H1 (cell line): Measurements from ENCODE around the gene DCAF6. TPM values are rescaled to one million over a fixed set of nuclear protein-coding genes. Genes with fewer than 3 reads are reported as not detected.

Experiments
- CTCF ChIA-PET: fragments of 300-600 bp; sonication (Branson Sonifier 250); formaldehyde crosslinking; loops from one replicate; lab custom pipeline; 2021; ENCODE audit not compliant: partially characterized antibody; lab: Charles Lee
- POLR2A ChIA-PET: fragments of 300-600 bp; sonication (Branson Sonifier 250); formaldehyde crosslinking; loops from one replicate; lab custom pipeline; 2021; ENCODE audit warnings: inconsistent platforms; ENCODE audit not compliant: partially characterized antibody; lab: Charles Lee
- DNase-seq, 2 experiments: peaks; one replicate each; pipeline versions ENCODE4 v3.0.0 to v3.0.0-alpha.2; 2010 to 2022; ENCODE audit warnings: low spot score in 2 of 2, low read depth in 1 of 2, mixed read lengths in 1 of 2
- FAIRE-seq: peaks from 2 replicates; lab custom pipeline; 2011; peaks lifted over from hg19 to GRCh38; lab: Jason Lieb, UNC
- H2AFZ ChIP-seq: 2 replicates; pipeline ENCODE4 v1.8.1; 2012; ENCODE audit warnings: low read length, inconsistent platforms
- H2AK5ac ChIP-seq: 2 replicates; pipeline ENCODE4 v1.6.1; 2013; ENCODE audit warnings: low read depth, low read length
- H2BK120ac ChIP-seq: replicated peaks from 2 replicates; pipeline ENCODE3; 2013; ENCODE audit warnings: low read depth, low read length, inconsistent platforms
- H2BK12ac ChIP-seq: 2 replicates; pipeline ENCODE4 v1.6.1; 2013; ENCODE audit warnings: low read depth, low read length
- H2BK15ac ChIP-seq: 2 replicates; pipeline ENCODE4 v1.6.1; 2013; ENCODE audit warnings: low read length
- H2BK20ac ChIP-seq: 2 replicates; pipeline ENCODE4 v1.6.1; 2013; ENCODE audit warnings: low read length
- H2BK5ac ChIP-seq: 2 replicates; pipeline ENCODE4 v1.6.1; 2013; ENCODE audit warnings: low read depth, low read length
- H3K14ac ChIP-seq: 2 replicates; pipeline ENCODE4 v1.6.1; 2013; ENCODE audit warnings: inconsistent platforms; ENCODE audit not compliant: insufficient read length
- H3K18ac ChIP-seq: 2 replicates; pipeline ENCODE4 v1.6.1; 2013; ENCODE audit warnings: low read length; ENCODE audit errors: extremely low read depth
- H3K23ac ChIP-seq: 2 replicates; pipeline ENCODE4 v1.6.1; 2013; ENCODE audit warnings: inconsistent platforms; ENCODE audit not compliant: insufficient read length
- H3K23me2 ChIP-seq: 2 replicates; pipeline ENCODE4 v1.6.1; 2013; ENCODE audit warnings: low read depth, low read length
- H3K27ac ChIP-seq: 2 replicates; pipeline ENCODE4 v1.6.1; 2011; ENCODE audit warnings: low read depth, low read length, inconsistent platforms
- H3K27me3 ChIP-seq, 4 experiments: replicated peaks in 1 of 4; 1 replicate in 1 of 4; 2 replicates in 3 of 4; pipeline versions ENCODE4 v1.6.1 to v1.8.1; 2011 to 2013; ENCODE audit warnings: low read length in 3 of 4, mild to moderate bottlenecking in 3 of 4, inconsistent platforms in 2 of 4, mixed read lengths in 2 of 4, moderate library complexity in 1 of 4; ENCODE audit not compliant: control insufficient read depth in 3 of 4, insufficient read depth in 3 of 4; ENCODE audit errors: extremely low read depth in 1 of 4
- H3K36me3 ChIP-seq, 4 experiments: 2 replicates each; pipeline versions ENCODE4 v1.6.1 to v1.8.1; 2011 to 2013; ENCODE audit warnings: mild to moderate bottlenecking in 4 of 4, low read length in 3 of 4, moderate library complexity in 2 of 4, control low read depth in 1 of 4, inconsistent platforms in 1 of 4; ENCODE audit not compliant: insufficient read depth in 4 of 4, control insufficient read depth in 2 of 4
- H3K4ac ChIP-seq: replicated peaks from 2 replicates; pipeline ENCODE3; 2013; ENCODE audit warnings: low read length, low read depth, mixed read lengths, inconsistent platforms; ENCODE audit not compliant: insufficient read length
- H3K4me1 ChIP-seq, 4 experiments: replicated peaks in 1 of 4; 1 replicate in 1 of 4; 2 replicates in 3 of 4; pipeline versions ENCODE4 v1.6.1 to v1.8.1; 2011 to 2013; ENCODE audit warnings: low read length in 3 of 4, inconsistent platforms in 2 of 4, mixed read lengths in 1 of 4; ENCODE audit not compliant: insufficient read depth in 4 of 4, control insufficient read depth in 3 of 4
- H3K4me2 ChIP-seq, 2 experiments: 2 replicates each; pipeline versions ENCODE4 v1.6.1 to v1.8.1; 2011 to 2013; ENCODE audit warnings: low read depth in 2 of 2, low read length in 2 of 2, control low read depth in 1 of 2, inconsistent platforms in 1 of 2, mild to moderate bottlenecking in 1 of 2; ENCODE audit not compliant: insufficient read depth in 1 of 2
- H3K4me3 ChIP-seq, 4 experiments: fragments of 200-600, 300-600 bp in 1 of 4; sonication (generic), shearing (Covaris generic), sonication (Bioruptor Twin) in 1 of 4; 2 replicates each; pipeline versions ENCODE4 v1.5.1 to v1.8.1; 2011 to 2016; ENCODE audit warnings: low read length in 4 of 4, low read depth in 3 of 4, control low read depth in 2 of 4, inconsistent platforms in 2 of 4, mild to moderate bottlenecking in 2 of 4, mixed read lengths in 1 of 4, moderate library complexity in 1 of 4; ENCODE audit not compliant: insufficient read depth in 2 of 4; ENCODE audit errors: extremely low read depth in 1 of 4
- H3K56ac ChIP-seq: replicated peaks from 2 replicates; pipeline ENCODE3; 2013; ENCODE audit warnings: low read depth, mild to moderate bottlenecking, mixed read lengths, low read length, inconsistent platforms; ENCODE audit not compliant: insufficient read length
- H3K79me1 ChIP-seq: 2 replicates; pipeline ENCODE4 v1.6.1; 2013; ENCODE audit warnings: low read depth, low read length, control low read depth
- H3K79me2 ChIP-seq, 2 experiments: 2 replicates each; pipeline versions ENCODE4 v1.6.1 to v1.8.1; 2012 to 2013; ENCODE audit warnings: low read length in 2 of 2, mild to moderate bottlenecking in 2 of 2, inconsistent platforms in 1 of 2; ENCODE audit not compliant: insufficient read depth in 2 of 2, control insufficient read depth in 1 of 2
- H3K9ac ChIP-seq, 4 experiments: replicated peaks in 1 of 4; 1 replicate in 1 of 4; 2 replicates in 3 of 4; pipeline versions ENCODE4 v1.6.1 to v1.8.1; 2011 to 2013; ENCODE audit warnings: low read depth in 3 of 4, low read length in 3 of 4, control low read depth in 2 of 4, mild to moderate bottlenecking in 2 of 4, moderate library complexity in 2 of 4, inconsistent platforms in 1 of 4; ENCODE audit errors: extremely low read depth in 1 of 4
- H3K9me3 ChIP-seq, 2 experiments: 2 replicates each; pipeline versions ENCODE4 v1.6.1 to v1.8.1; 2012 to 2013; ENCODE audit warnings: mild to moderate bottlenecking in 2 of 2, moderate library complexity in 2 of 2, control low read depth in 1 of 2, inconsistent platforms in 1 of 2, low read depth in 1 of 2, low read length in 1 of 2, mixed read lengths in 1 of 2; ENCODE audit not compliant: insufficient read depth in 2 of 2
- H4K20me1 ChIP-seq, 2 experiments: replicated peaks in 1 of 2; 2 replicates each; pipeline versions ENCODE3 to v1.8.1; 2011 to 2013; ENCODE audit warnings: inconsistent platforms in 2 of 2, low read length in 2 of 2, mild to moderate bottlenecking in 1 of 2; ENCODE audit not compliant: insufficient read depth in 2 of 2, control insufficient read depth in 1 of 2
- H4K5ac ChIP-seq: 2 replicates; pipeline ENCODE4 v1.6.1; 2013; ENCODE audit warnings: low read length, low read depth, mixed read lengths, inconsistent platforms; ENCODE audit not compliant: insufficient read length
- H4K8ac ChIP-seq: 2 replicates; pipeline ENCODE4 v1.8.0; 2013; ENCODE audit warnings: mild to moderate bottlenecking, moderate library complexity, low read length, inconsistent platforms; ENCODE audit not compliant: insufficient read depth; ENCODE audit errors: extremely low read depth
- H4K91ac ChIP-seq: replicated peaks from 2 replicates; pipeline ENCODE3; 2013; ENCODE audit warnings: low read length, mixed read lengths, inconsistent platforms; ENCODE audit not compliant: insufficient read length
- NRF1 ChIP-seq: IDR thresholded peaks from 2 replicates; pipeline ENCODE4 v1.6.1; 2011; ENCODE audit warnings: mild to moderate bottlenecking, low read depth, low read length, improper control_type of control experiment
- TBP ChIP-seq: IDR thresholded peaks from 2 replicates; pipeline ENCODE4 v1.6.1; 2011; ENCODE audit warnings: low read depth, low read length, improper control_type of control experiment
- WGBS, 2 experiments: shearing (Covaris generic) in 1 of 2; methylation state at CpG; one replicate each; pipeline versions ENCODE4 v1.1.6 to v1.1.7; 2013 to 2015; ENCODE audit warnings: low lambda C conversion rate in 2 of 2, mixed read lengths in 2 of 2, inconsistent platforms in 1 of 2, low coverage in 1 of 2, missing lambda C conversion rate in 1 of 2; ENCODE audit not compliant: insufficient replicate concordance in 2 of 2, insufficient coverage in 1 of 2, insufficient read length in 1 of 2; ENCODE audit errors: extremely low coverage in 1 of 2, missing lambda C conversion rate in 1 of 2; 5-methylcytosine and 5-hydroxymethylcytosine counted together
- polyA plus RNA-seq, 7 experiments: library from polyadenylated mRNA; depleted of rRNA in 3 of 7; stranded (reverse) in 5 of 7; unstranded in 2 of 7; fragments of >200 nt in 5 of 7; fragments of 200-250 nt in 2 of 7; gene quantifications; 1 replicate in 5 of 7; 2 replicates in 1 of 7; 4 replicates in 1 of 7; pipeline versions ENCODE4 v1.2.1 to v1.2.3, GENCODE V29; 2011 to 2013; ENCODE audit warnings: missing spikeins in 2 of 7, mixed read lengths in 2 of 7
- total RNA-seq: library from RNA; stranded (reverse); fragmentation: NEBNext Ultra II Directional; extraction: Animal tissue kit (Norgen Biotek cat#: 25700); gene quantifications from 2 replicates; pipeline ENCODE4 v1.2.1, GENCODE V29; 2021

DCAF6 gene
- total and polyA plus RNA-seq, 2 of the 8 experiments (the other 6 are each of a cell fraction or from before 2014, with no cell fraction given) = 12.3 to 17.4 TPM

- H3K14ac ChIP-seq = no peak overlapping the region
- no peaks in the 10 kb centered on the region for H3K79me2 ChIP-seq
- ChIA-PET CTCF (interaction anchor here (1.0 to 1.2 kb wide), 2 partner anchors 29 to 51 kb away, joined by 3 to 4 read pairs; no protein-coding TSS in a partner anchor), POLR2A (interaction anchor here (1.6 kb wide), 1 partner anchor 13 kb away, joined by 3 read pairs; no protein-coding TSS in a partner anchor)
- H2BK120ac ChIP-seq = no peak overlapping the region
- H3K4me3 ChIP-seq = no peak overlapping the region
- H3K27me3 ChIP-seq = no peaks in the 10 kb centered on the region
- no peaks in the 10 kb centered on the region for H3K79me1 ChIP-seq
- no peaks in the 10 kb centered on the region for H3K9me3 ChIP-seq
- no peak overlapping the region for H3K9ac ChIP-seq
- no peaks in the 10 kb centered on the region for H4K20me1 ChIP-seq
- no peak overlapping the region for H3K27ac ChIP-seq
- H2BK20ac ChIP-seq = no peak overlapping the region
- DNase-seq (no peak), FAIRE-seq (no peak)
- no peak overlapping the region for H3K23ac ChIP-seq
- no peak overlapping the region for H3K4ac ChIP-seq
- no peak overlapping the region for H2AFZ ChIP-seq
- no peak overlapping the region for H2BK12ac ChIP-seq
- H3K23me2 ChIP-seq = no peaks in the 10 kb centered on the region
- no peak overlapping the region for H3K56ac ChIP-seq
- peaks cover 0 to 3% (median 0%) of the 10 kb centered on the region in 4 experiments; a peak in 1 of 8 replicates for H3K36me3 ChIP-seq
- no peak overlapping the region for H2BK5ac ChIP-seq
- H4K91ac ChIP-seq = no peak overlapping the region
- H4K8ac ChIP-seq = no peak overlapping the region
- WGBS, 2 experiments = 84% methylated on average over 5 of the region's 5 CpGs; no CpG with 5 or more reads in 1 of the 2 experiments
- TF ChIP-seq NRF1 = no peak
- no peak for TF ChIP-seq TBP
- H3K18ac ChIP-seq = no peak overlapping the region
- no peak overlapping the region for H3K4me2 ChIP-seq
- no peaks in the 10 kb centered on the region for H3K4me1 ChIP-seq
- no peak overlapping the region for H2BK15ac ChIP-seq
- no peak overlapping the region for H4K5ac ChIP-seq
- no peak overlapping the region for H2AK5ac ChIP-seq
Observed at GRCh38 chr1:168031198-168031597, 94.7 kb downstream of the DCAF6 start.
